HUES48 (cell line): ENCODE results near the gene RAB3GAP1.
"Not testable (repeated sequence)": the region's sequence is repeated elsewhere in the genome, so short reads cannot be mapped to it uniquely, and the experiment has no call there.

ENCODE experiments used
- H3K27ac ChIP-seq: one replicate; pipeline ENCODE4 v1.7.0; 2013; ENCODE audit warnings: low read depth, low read length, inconsistent platforms
- H3K27me3 ChIP-seq: 2 replicates; pipeline ENCODE4 v1.6.1; 2013; ENCODE audit warnings: mild to moderate bottlenecking, low read length; ENCODE audit not compliant: control insufficient read depth, insufficient read depth
- H3K36me3 ChIP-seq: 2 replicates; pipeline ENCODE4 v1.6.1; 2013; ENCODE audit warnings: low read length; ENCODE audit not compliant: control insufficient read depth, insufficient read depth
- H3K4me1 ChIP-seq: 2 replicates; pipeline ENCODE4 v1.6.1; 2013; ENCODE audit warnings: mild to moderate bottlenecking, low read length; ENCODE audit not compliant: control insufficient read depth, insufficient read depth
- H3K4me3 ChIP-seq: 2 replicates; pipeline ENCODE4 v1.5.1; 2013; ENCODE audit warnings: mild to moderate bottlenecking, low read depth, low read length
- H3K9ac ChIP-seq: 2 replicates; pipeline ENCODE4 v1.6.1; 2013; ENCODE audit warnings: mild to moderate bottlenecking, low read depth, low read length, moderate library complexity
- H3K9me3 ChIP-seq: 2 replicates; pipeline ENCODE4 v1.6.1; 2013; ENCODE audit warnings: low read length; ENCODE audit not compliant: control insufficient read depth, insufficient read depth

Gene RAB3GAP1

GRCh38 chr2:135113322-135113721 is 61.2 kb downstream of the RAB3GAP1 start:
- Histone ChIP-seq H3K36me3 (peaks cover 30% of the 10 kb centered on the region), H3K9me3 (peaks cover 5% of the 10 kb centered on the region), H3K27ac (no peak overlapping the region), H3K4me3 (no peak overlapping the region), H3K9ac (no peak overlapping the region), H3K4me1 (no peaks in the 10 kb centered on the region), H3K27me3 (no peaks in the 10 kb centered on the region)

GRCh38 chr2:135119582-135119981 is 67.5 kb downstream of the RAB3GAP1 start:
- Histone ChIP-seq H3K27ac (no peak overlapping the region), H3K4me1 (no peaks in the 10 kb centered on the region), H3K36me3 (peaks cover 31% of the 10 kb centered on the region), H3K27me3 (no peaks in the 10 kb centered on the region), H3K9me3 (peaks cover 5% of the 10 kb centered on the region), H3K9ac (no peak overlapping the region), H3K4me3 (no peak overlapping the region)

- Histone ChIP-seq H3K4me3 (no peak overlapping the region), H3K27me3 (no peaks in the 10 kb centered on the region), H3K9me3 (peaks cover 5% of the 10 kb centered on the region), H3K27ac (no peak overlapping the region), H3K36me3 (peaks cover 41% of the 10 kb centered on the region), H3K9ac (no peak overlapping the region), H3K4me1 (no peaks in the 10 kb centered on the region)
These were observed 69.0 kb downstream of the RAB3GAP1 start for GRCh38 chr2:135121016-135121657.

GRCh38 chr2:135121658-135122039 is 69.6 kb downstream of the RAB3GAP1 start:
- H3K27me3 ChIP-seq, H3K4me3 ChIP-seq, H3K9ac ChIP-seq, H3K4me1 ChIP-seq, H3K9me3 ChIP-seq, H3K27ac ChIP-seq: not testable (repeated sequence)
- H3K36me3 ChIP-seq: peaks cover 43% of the 10 kb centered on the region

GRCh38 chr2:135124924-135125886 is 73.1 kb downstream of the RAB3GAP1 start:
- Histone ChIP-seq H3K27me3 (no peaks in the 10 kb centered on the region), H3K27ac (no peak overlapping the region), H3K36me3 (peaks cover 61% of the 10 kb centered on the region)

GRCh38 chr2:135125940-135126339 is 73.8 kb downstream of the RAB3GAP1 start:
- Histone ChIP-seq H3K36me3 (peaks cover 60% of the 10 kb centered on the region), H3K4me3 (no peak overlapping the region)

More at GRCh38 chr2:135124924-135125886, 73.1 kb downstream of the RAB3GAP1 start:
- Histone ChIP-seq H3K4me1 (no peaks in the 10 kb centered on the region), H3K9me3 (no peaks in the 10 kb centered on the region), H3K9ac (no peak overlapping the region), H3K4me3 (no peak overlapping the region)

GRCh38 chr2:135130751-135131150 is 78.7 kb downstream of the RAB3GAP1 start:
- no peak overlapping the region for H3K9ac ChIP-seq
- H3K4me3 ChIP-seq: no peak overlapping the region
- peaks cover 76% of the 10 kb centered on the region for H3K36me3 ChIP-seq
- no peaks in the 10 kb centered on the region for H3K27me3 ChIP-seq
- no peaks in the 10 kb centered on the region for H3K4me1 ChIP-seq
- no peak overlapping the region for H3K27ac ChIP-seq
- H3K9me3 ChIP-seq: no peaks in the 10 kb centered on the region

More at GRCh38 chr2:135125940-135126339, 73.8 kb downstream of the RAB3GAP1 start:
- Histone ChIP-seq H3K9me3 (no peaks in the 10 kb centered on the region), H3K27ac (no peak overlapping the region), H3K4me1 (no peaks in the 10 kb centered on the region), H3K9ac (no peak overlapping the region), H3K27me3 (no peaks in the 10 kb centered on the region)

GRCh38 chr2:135132314-135132713 is 80.2 kb downstream of the RAB3GAP1 start:
- H3K27ac ChIP-seq: no peak overlapping the region
- no peaks in the 10 kb centered on the region for H3K9me3 ChIP-seq
- no peak overlapping the region for H3K4me3 ChIP-seq
- H3K9ac ChIP-seq: no peak overlapping the region
- no peaks in the 10 kb centered on the region for H3K27me3 ChIP-seq
- peaks cover 83% of the 10 kb centered on the region for H3K36me3 ChIP-seq
- H3K4me1 ChIP-seq: no peaks in the 10 kb centered on the region

- peaks cover 20% of the 10 kb centered on the region for H3K9me3 ChIP-seq
- H3K9ac ChIP-seq: no peak overlapping the region
- H3K27me3 ChIP-seq: no peaks in the 10 kb centered on the region
- H3K4me3 ChIP-seq: no peak overlapping the region
- H3K27ac ChIP-seq: no peak overlapping the region
- H3K4me1 ChIP-seq: no peaks in the 10 kb centered on the region
- peaks cover 52% of the 10 kb centered on the region for H3K36me3 ChIP-seq
These were observed 88.5 kb downstream of the RAB3GAP1 start for GRCh38 chr2:135140606-135141005.

GRCh38 chr2:135142323-135142722 is 90.2 kb downstream of the RAB3GAP1 start:
- H3K27ac ChIP-seq: no peak overlapping the region
- no peaks in the 10 kb centered on the region for H3K27me3 ChIP-seq
- peaks cover 35% of the 10 kb centered on the region for H3K36me3 ChIP-seq
- no peaks in the 10 kb centered on the region for H3K4me1 ChIP-seq
- peaks cover 20% of the 10 kb centered on the region for H3K9me3 ChIP-seq
- no peak overlapping the region for H3K9ac ChIP-seq
- H3K4me3 ChIP-seq: no peak overlapping the region

GRCh38 chr2:135144343-135144742 is 92.3 kb downstream of the RAB3GAP1 start:
- no peak overlapping the region for H3K4me3 ChIP-seq
- H3K4me1 ChIP-seq: no peaks in the 10 kb centered on the region
- no peak overlapping the region for H3K9ac ChIP-seq
- H3K27me3 ChIP-seq: no peaks in the 10 kb centered on the region
- H3K9me3 ChIP-seq: peaks cover 20% of the 10 kb centered on the region
- peaks cover 22% of the 10 kb centered on the region; the same call in 1 of the 2 replicates for H3K36me3 ChIP-seq
- H3K27ac ChIP-seq: no peak overlapping the region
